Measurements from ENCODE around the gene RGS6. TPM values are rescaled to one million over a fixed set of nuclear protein-coding genes. Genes with fewer than 3 reads are reported as not detected.

The RGS6 gene
- total and polyA plus RNA-seq, 8 donors = 0.06 to 0.47 (median 0.20) TPM; not detected in 1

- peak in 2 of 4 donors; percentile 37 to 44 for ATAC-seq
- Histone ChIP-seq H3K36me3 (no peaks in the 10 kb centered on the region), H3K4me1 (peaks cover 3 to 7% (median 5%) of the 10 kb centered on the region in 3 donors), H3K4me3 (no peak overlapping the region), H3K27ac (no peak overlapping the region), H3K9me3 (no peaks in the 10 kb centered on the region), H3K27me3 (no peaks in the 10 kb centered on the region)
- intact Hi-C loops (cut with DNase I) = no loop called here
- no peak for DNase-seq
- no peak for TF ChIP-seq CTCF (IDR thresholded peaks at IDR 0.05)
- no peak for FAIRE-seq
- 34 to 70% methylated on average over 1 of the region's 1 CpG for WGBS, 2 donors
These were observed 650.4 kb downstream of the RGS6 start for GRCh38 chr14:72582582-72582981.

GRCh38 chr14:72583316-72584272 lies 651.4 kb downstream of the RGS6 start:
- Histone ChIP-seq H3K27ac (no peak overlapping the region), H3K4me1 (peaks cover 3 to 7% (median 5%) of the 10 kb centered on the region in 3 donors), H3K36me3 (no peaks in the 10 kb centered on the region), H3K4me3 (no peak overlapping the region), H3K9me3 (no peaks in the 10 kb centered on the region), H3K27me3 (no peaks in the 10 kb centered on the region)
- TF ChIP-seq CTCF (IDR thresholded peaks at IDR 0.05) = no peak
- intact Hi-C loops (cut with DNase I) = no loop called here
- FAIRE-seq (no peak), ATAC-seq (peak; percentile 80 to 96 (median 92)), DNase-seq (peak in 1 of 6 donors; percentile 31)
- 52 to 60% methylated on average over 5 of the region's 5 CpGs for WGBS, 2 donors

GRCh38 chr14:72588521-72588920 lies 656.3 kb downstream of the RGS6 start:
- intact Hi-C loops (cut with DNase I) = no loop called here
- 79 to 86% methylated on average over 5 of the region's 5 CpGs for WGBS, 2 donors
- Histone ChIP-seq H3K4me1 (peaks cover 2 to 4% (median 3%) of the 10 kb centered on the region in 3 donors), H3K36me3 (no peaks in the 10 kb centered on the region), H3K27ac (no peak overlapping the region), H3K9me3 (no peaks in the 10 kb centered on the region), H3K27me3 (no peaks in the 10 kb centered on the region), H3K4me3 (no peak overlapping the region)
- ATAC-seq (no peak), DNase-seq (no peak), FAIRE-seq (no peak)
- TF ChIP-seq CTCF (IDR thresholded peaks at IDR 0.05) = no peak

- DNase-seq (no peak), ATAC-seq (no peak), FAIRE-seq (no peak)
- intact Hi-C loops (cut with DNase I) = no loop called here
- no peaks in the 10 kb centered on the region for H3K4me1 ChIP-seq
- no peak for TF ChIP-seq CTCF (IDR thresholded peaks at IDR 0.05)
- H3K4me3 ChIP-seq = no peak overlapping the region
- no peaks in the 10 kb centered on the region for H3K9me3 ChIP-seq
- H3K27me3 ChIP-seq = no peaks in the 10 kb centered on the region
- H3K27ac ChIP-seq = no peak overlapping the region
- H3K36me3 ChIP-seq = no peaks in the 10 kb centered on the region
These were observed 657.4 kb downstream of the RGS6 start for GRCh38 chr14:72589652-72590051.

GRCh38 chr14:72590577-72590976 lies 658.3 kb downstream of the RGS6 start:
- no peak for FAIRE-seq
- H3K9me3 ChIP-seq = no peaks in the 10 kb centered on the region

More at GRCh38 chr14:72590577-72590976, 658.3 kb downstream of the RGS6 start:
- DNase-seq (no peak), ATAC-seq (no peak)
- Histone ChIP-seq H3K27ac (no peak overlapping the region), H3K4me1 (no peaks in the 10 kb centered on the region), H3K36me3 (no peaks in the 10 kb centered on the region), H3K27me3 (no peaks in the 10 kb centered on the region), H3K4me3 (no peak overlapping the region)
- WGBS, 2 donors = 75 to 85% methylated on average over 7 of the region's 7 CpGs
- intact Hi-C loops (cut with DNase I) = no loop called here
- TF ChIP-seq CTCF (IDR thresholded peaks at IDR 0.05) = no peak

All from pancreas (tissue), 10 donors.